Mesothelial cell of epicardium (in vitro differentiated cells): ENCODE measurements around the gene PXN. TPM values are rescaled to one million over a fixed set of nuclear protein-coding genes. Genes with fewer than 3 reads are reported as not detected.
A peak's percentile ranks its signal among the peaks of the same experiment; 100 is the strongest.

ENCODE experiments used
- DNase-seq, 2 experiments: peaks; one replicate each; pipeline ENCODE4 v3.0.0; 2021; ENCODE audit warnings: low spot score in 2 of 2; ENCODE audit not compliant: unreplicated experiment in 2 of 2
- H3K27ac Mint-ChIP-seq: 2 replicates; pipeline ENCODE4 v1.8.0; 2021; ENCODE audit warnings: mixed read lengths
- H3K27me3 Mint-ChIP-seq: 2 replicates; pipeline ENCODE4 v1.8.0; 2021; ENCODE audit warnings: low read depth, mixed read lengths
- H3K36me3 Mint-ChIP-seq: 2 replicates; pipeline ENCODE4 v1.8.0; 2021; ENCODE audit warnings: mixed read lengths
- H3K4me1 Mint-ChIP-seq: 2 replicates; pipeline ENCODE4 v1.8.0; 2021; ENCODE audit warnings: mixed read lengths
- H3K4me3 Mint-ChIP-seq: 2 replicates; pipeline ENCODE4 v1.8.0; 2021; ENCODE audit warnings: mild to moderate bottlenecking, moderate library complexity, mixed read lengths
- H3K9me3 Mint-ChIP-seq: 2 replicates; pipeline ENCODE4 v1.8.0; 2021; ENCODE audit warnings: mixed read lengths
- total RNA-seq: library from RNA; stranded (reverse); gene quantifications from 3 replicates; pipeline ENCODE4 v1.2.1, GENCODE V29; 2021
- TF ChIP-seq, protein P1 (sequence below): fragments of 200-600 bp; sonication (generic); IDR thresholded peaks from one replicate; pipeline ENCODE4 v1.5.0; 2021; ENCODE audit warnings: antibody characterized with exemption; ENCODE audit not compliant: unreplicated experiment

Gene PXN
- 113 to 123 TPM (median 117 TPM) in 3 replicates for total RNA-seq

DNA sequence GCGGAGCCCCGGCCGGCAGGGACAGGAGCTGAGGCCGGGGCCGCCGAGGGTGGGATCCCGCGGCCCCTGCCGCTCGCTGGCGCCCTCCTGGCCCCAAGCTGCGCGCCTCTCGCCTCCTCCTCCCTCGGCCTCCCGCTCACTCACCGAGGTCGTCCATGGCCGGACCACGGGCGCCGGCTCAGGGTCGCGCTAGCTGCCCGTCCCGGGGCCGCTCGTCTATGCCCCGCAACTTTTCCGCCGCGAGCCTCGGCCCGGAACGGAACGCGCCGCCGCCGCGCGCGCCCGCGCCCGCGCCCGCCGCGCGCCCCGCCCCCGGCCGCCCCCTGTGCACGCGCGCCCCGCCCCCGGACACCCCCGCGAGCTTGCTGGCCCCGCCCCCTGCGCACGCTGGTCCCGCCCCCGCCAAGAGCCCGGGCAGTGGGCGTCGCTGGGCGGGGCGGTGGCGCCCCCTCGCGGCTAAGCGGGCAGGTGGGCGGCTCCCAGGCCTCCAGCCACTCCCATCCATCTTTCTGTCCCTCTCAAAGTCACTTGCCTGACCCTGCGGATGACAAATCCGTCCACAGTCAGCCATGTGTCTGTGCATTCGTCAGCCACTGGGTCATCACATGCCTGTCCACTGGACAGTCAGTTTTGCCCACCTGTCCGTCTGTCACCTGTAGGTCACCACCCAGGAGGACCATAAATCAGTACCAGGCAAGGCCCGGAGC lies at the start of gene PXN:
TSS of gene PXN (minus strand) at position 258 of the 707 bp plus-strand sequence. CDS start at position 157, 101 bp downstream.
- H3K27ac Mint-ChIP-seq = peak within 1 kb of the TSS; percentile 91
- H3K4me3 Mint-ChIP-seq = peak within 1 kb of the TSS; percentile 84
- H3K4me1 Mint-ChIP-seq = peaks cover 36% of the 10 kb centered on the region
- H3K27me3 Mint-ChIP-seq = no peaks in the 10 kb centered on the region
- TF ChIP-seq, protein P1, sequence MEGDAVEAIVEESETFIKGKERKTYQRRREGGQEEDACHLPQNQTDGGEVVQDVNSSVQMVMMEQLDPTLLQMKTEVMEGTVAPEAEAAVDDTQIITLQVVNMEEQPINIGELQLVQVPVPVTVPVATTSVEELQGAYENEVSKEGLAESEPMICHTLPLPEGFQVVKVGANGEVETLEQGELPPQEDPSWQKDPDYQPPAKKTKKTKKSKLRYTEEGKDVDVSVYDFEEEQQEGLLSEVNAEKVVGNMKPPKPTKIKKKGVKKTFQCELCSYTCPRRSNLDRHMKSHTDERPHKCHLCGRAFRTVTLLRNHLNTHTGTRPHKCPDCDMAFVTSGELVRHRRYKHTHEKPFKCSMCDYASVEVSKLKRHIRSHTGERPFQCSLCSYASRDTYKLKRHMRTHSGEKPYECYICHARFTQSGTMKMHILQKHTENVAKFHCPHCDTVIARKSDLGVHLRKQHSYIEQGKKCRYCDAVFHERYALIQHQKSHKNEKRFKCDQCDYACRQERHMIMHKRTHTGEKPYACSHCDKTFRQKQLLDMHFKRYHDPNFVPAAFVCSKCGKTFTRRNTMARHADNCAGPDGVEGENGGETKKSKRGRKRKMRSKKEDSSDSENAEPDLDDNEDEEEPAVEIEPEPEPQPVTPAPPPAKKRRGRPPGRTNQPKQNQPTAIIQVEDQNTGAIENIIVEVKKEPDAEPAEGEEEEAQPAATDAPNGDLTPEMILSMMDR = peak; percentile 74
- H3K36me3 Mint-ChIP-seq = no peaks in the 10 kb centered on the region
- no peaks in the 10 kb centered on the region for H3K9me3 Mint-ChIP-seq
- peak; percentile 93 to 94 for DNase-seq

DNA sequence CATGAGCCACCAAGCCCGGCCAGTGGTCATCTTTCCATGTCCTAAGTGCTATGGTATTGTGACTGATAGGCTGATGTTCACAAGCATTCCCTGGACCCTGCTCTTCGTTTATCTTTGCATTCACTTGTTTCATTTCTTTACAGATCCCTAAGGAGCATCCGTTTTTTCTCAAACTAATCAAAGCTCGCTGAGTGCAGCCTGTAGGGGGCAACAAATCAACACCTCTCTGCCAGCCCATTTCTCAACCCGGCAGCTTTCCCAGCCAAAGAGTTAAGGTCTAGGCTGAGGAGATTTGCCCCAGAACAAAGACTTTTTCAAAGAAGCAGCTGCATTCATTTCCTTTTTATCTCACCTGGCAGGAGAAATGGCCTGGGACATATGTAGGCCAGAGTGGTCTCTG lies 48.7 kb upstream of the PXN start:
- H3K9me3 Mint-ChIP-seq = no peaks in the 10 kb centered on the region

DNA sequence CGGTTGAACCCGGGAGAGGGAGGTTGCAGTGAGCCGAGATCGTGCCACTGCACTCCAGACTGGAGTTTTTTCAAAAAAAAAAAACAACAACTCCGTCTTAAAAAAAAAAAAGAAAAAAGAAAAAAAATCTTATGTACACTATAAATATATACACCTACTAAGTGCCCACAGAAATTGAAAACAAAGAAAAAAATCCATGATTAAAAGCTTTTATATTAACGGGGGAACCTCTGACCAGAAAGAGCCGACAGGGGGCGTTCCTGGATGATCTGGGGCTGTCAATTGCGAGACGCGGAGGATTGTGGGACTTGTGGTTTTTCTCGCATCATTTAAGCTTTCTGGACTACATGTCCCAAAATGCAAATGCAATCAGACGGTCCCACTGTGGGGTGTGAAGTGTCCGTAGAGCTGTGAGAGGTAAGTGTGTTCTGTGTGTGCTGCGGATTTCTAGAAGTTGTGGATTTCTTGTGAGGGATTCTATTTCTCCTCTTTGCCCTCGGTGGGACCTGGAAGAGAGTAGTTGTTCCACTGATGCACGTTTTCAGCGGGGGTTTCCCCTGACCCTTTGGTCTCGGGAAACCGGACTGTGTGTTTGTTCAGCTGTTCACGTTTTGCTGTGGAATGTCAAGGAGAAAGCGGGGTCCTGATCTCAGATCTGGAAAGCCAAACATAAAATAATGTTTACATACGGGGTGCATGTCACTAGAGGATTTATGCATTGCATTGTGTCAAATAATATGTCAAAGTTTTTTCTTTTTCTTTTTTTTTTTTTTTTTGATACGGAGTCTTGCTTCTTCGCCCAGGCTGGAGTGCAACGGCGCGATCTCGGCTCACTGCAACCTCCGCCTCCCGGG lies 36.7 kb upstream of the PXN start, which contains the start of gene SIRT4:
TSS of gene SIRT4 (plus strand) at position 360 of the 854 bp plus-strand sequence. CDS start 1,241 bp downstream, outside the sequence.
- Mint-ChIP-seq H3K36me3 (no peaks in the 10 kb centered on the region), H3K27me3 (no peaks in the 10 kb centered on the region), H3K4me1 (peaks cover 4% of the 10 kb centered on the region), H3K4me3 (peak within 1 kb of the TSS; percentile 90), H3K9me3 (no peaks in the 10 kb centered on the region), H3K27ac (peak within 1 kb of the TSS; percentile 90)
- TF ChIP-seq, protein P1 = peak; percentile 63
- DNase-seq = peak; percentile 66 to 83

More for the DNA sequence above, 48.7 kb upstream of the PXN start:
- H3K36me3 Mint-ChIP-seq = no peaks in the 10 kb centered on the region
- H3K27ac Mint-ChIP-seq = no peak overlapping the region
- no peaks in the 10 kb centered on the region for H3K27me3 Mint-ChIP-seq
- TF ChIP-seq, protein P1 = no peak
- no peak for DNase-seq
- no peak overlapping the region for H3K4me3 Mint-ChIP-seq
- peaks cover 12% of the 10 kb centered on the region for H3K4me1 Mint-ChIP-seq

DNA sequence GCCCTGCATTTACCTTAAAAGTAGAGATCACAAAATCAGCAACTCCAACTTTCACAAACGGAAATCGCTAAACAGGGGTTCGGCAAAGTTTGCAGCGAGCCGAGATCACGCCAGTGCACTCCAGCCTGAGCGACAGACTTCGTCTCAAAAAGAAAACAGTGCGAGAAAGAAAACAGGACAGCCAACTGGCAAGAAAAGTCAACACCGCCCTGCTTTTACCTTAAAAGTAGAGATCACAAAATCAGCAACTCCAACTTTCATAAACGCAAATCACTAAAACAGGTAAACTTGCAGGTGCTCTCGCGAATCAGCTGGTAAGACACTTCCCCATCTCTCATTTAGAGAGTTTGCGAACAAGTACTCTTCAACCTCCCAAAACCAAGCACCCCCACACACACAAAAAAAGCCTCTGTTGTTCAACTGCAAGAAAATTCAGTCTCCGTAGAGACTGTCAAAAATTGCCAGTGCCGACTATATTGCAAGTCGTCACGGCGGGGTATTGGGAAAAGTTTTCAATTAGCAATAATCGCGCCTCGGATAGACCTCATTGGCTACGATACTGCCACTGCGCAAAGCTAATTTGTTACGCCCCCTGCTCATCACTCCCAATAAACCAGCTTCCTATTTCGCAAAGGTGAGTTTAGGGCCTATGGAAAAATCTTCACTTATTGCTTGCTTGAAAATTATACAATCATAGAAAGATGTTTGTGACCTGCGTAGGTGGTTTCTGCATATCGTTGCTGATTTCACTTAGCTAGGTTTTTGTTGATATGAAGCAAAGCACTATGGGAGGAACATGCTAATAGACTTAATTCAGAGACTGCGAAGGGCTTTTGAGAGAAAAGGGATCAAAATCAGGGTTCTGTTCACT lies 27.4 kb upstream of the PXN start, which contains the start of gene RNU4-1:
TSS of gene RNU4-1 (minus strand) at position 577 of the 871 bp plus-strand sequence.
- no peaks in the 10 kb centered on the region for H3K36me3 Mint-ChIP-seq
- DNase-seq = peak in 1 of 2 experiments; percentile 72
- TF ChIP-seq, protein P1 = no peak
- H3K4me1 Mint-ChIP-seq = peaks cover 5% of the 10 kb centered on the region
- no peaks in the 10 kb centered on the region for H3K9me3 Mint-ChIP-seq
- no peak within 1 kb of the TSS for H3K27ac Mint-ChIP-seq
- H3K4me3 Mint-ChIP-seq = no peak within 1 kb of the TSS
- H3K27me3 Mint-ChIP-seq = no peaks in the 10 kb centered on the region

DNA sequence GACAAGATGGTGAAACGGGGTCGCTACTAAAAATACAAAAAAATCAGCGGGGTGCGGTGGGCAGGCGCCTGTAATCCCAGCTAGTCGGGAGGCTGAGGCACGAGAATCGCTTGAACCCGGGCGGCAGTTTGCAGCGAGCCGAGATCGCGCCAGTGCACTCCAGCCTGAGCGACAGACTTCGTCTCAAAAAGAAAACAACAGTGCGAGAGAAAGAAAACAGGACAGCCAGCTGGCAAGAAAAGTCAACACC lies 26.8 kb upstream of the PXN start:
- Mint-ChIP-seq H3K4me3 (no peak overlapping the region), H3K27ac (no peak overlapping the region), H3K27me3 (no peaks in the 10 kb centered on the region), H3K4me1 (peaks cover 7% of the 10 kb centered on the region), H3K36me3 (no peaks in the 10 kb centered on the region), H3K9me3 (no peaks in the 10 kb centered on the region)
- DNase-seq = no peak
- TF ChIP-seq, protein P1 = no peak
